HG02885 (cell line): ENCODE data around the gene CRTC1.
"Not testable (repeated sequence)": the region's sequence is repeated elsewhere in the genome, so short reads cannot be mapped to it uniquely, and the experiment has no call there.

Experiments used
- ATAC-seq: cut with Tn5 transposase; IDR thresholded peaks from one replicate; pipeline ENCODE4 v1.9.1; 2021; ENCODE audit warnings: mild to moderate bottlenecking; ENCODE audit not compliant: unreplicated experiment, poor library complexity

Gene CRTC1

GRCh38 chr19:18668252-18668631 is 15.2 kb upstream of the CRTC1 start:
- ATAC-seq, result no peak

GRCh38 chr19:18668744-18669523 is 14.5 kb upstream of the CRTC1 start:
- ATAC-seq, result no peak

DNA sequence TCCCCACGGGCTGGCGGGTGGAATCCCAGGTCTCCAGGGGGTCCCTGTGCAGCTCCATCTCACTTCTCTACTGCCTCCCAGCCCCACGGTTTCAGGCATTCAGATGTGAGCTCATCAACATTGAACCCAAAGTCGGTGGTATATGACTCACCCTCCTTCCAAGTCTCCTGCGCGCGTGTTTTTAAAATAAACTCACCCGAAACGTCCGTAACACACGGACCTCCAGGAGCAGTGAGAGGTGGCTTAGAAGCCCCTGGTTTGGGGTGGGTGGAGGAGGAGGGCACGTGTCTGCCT is 14.0 kb upstream of the CRTC1 start:
- ATAC-seq, result no peak

- no peak for ATAC-seq
Observed at GRCh38 chr19:18669883-18670282, 13.6 kb upstream of the CRTC1 start.

DNA sequence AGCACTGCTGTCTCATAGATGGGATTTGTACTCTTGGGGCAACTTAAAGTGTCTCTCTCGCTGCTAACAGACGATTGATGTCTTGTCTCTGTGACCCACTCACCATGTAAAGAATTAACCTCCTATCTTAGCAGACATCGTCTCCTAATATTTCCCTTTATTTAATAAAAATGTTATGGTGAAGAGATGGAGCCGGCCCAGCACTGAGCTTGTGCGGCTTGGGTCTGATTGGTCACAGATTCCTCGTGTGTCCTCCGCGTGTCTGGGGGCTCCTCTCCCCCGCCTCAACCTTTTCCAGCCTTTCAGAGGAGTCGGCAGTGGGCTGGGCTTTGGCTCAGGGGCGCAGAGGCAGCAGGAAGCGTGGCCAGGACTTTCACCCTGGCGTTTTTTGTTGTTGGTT is 13.2 kb upstream of the CRTC1 start:
- no peak for ATAC-seq

DNA sequence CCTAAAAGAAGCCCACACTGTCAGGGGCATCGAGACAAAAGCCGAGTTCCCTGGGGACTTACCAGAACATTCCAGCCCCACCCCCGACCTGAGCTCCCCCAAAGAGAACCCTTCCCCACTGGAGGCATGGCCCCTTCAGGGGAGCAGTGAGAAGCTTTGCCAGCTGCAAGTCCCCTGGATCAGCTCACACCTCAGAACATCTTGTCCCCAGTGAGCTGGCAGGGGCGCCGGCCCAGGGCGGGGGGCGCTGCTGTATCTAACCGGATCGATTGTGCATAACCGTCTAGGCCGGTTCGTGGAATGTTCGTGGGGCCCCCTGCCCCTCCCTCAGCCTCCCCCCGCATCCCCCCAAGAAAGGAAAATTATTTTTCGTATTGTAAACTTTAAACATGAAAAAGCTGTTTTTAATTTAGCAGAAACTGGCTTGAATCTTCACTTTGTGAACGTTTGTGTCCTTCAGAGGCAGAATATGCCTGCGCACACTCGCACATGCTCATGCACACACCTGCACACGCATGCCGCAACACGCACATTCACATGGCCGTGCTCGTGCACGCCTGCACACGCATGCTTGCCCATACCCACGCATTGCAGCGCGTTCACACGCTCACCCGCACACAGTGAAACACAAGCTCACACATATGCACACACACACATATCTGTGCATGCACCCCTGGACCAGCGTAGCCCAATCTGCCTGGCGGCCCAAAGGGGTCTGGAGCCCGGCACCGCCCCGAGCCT is 12.0 kb upstream of the CRTC1 start:
- no peak for ATAC-seq

- ATAC-seq, result no peak
Observed at GRCh38 chr19:18672044-18672451, 11.4 kb upstream of the CRTC1 start.

GRCh38 chr19:18672606-18673337 is 10.7 kb upstream of the CRTC1 start:
- no peak for ATAC-seq

- ATAC-seq, result no peak
Observed at GRCh38 chr19:18674616-18675015, 8.9 kb upstream of the CRTC1 start.

DNA sequence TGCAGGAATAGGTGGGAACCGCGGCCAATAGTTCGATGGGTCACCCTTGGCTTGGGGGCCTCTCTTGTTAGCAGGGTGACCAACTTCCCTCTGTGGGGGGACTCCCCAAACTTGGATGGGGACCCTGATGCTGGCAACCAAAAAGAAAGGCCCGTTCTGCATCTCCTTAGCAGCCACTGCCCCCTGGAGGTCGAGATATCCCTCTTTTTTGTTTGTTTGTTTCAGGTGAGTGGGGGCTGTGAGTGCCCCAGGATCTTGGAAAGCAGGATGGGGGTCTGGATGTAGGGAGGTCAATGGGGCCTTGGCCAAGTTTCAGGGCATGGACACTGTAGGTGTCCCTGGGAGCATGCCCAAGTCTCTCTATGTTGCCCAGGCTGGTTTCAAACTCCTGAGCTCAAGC is 7.7 kb upstream of the CRTC1 start:
- ATAC-seq, result no peak

- ATAC-seq, result no peak
Observed at GRCh38 chr19:18676692-18677091, 6.8 kb upstream of the CRTC1 start.

DNA sequence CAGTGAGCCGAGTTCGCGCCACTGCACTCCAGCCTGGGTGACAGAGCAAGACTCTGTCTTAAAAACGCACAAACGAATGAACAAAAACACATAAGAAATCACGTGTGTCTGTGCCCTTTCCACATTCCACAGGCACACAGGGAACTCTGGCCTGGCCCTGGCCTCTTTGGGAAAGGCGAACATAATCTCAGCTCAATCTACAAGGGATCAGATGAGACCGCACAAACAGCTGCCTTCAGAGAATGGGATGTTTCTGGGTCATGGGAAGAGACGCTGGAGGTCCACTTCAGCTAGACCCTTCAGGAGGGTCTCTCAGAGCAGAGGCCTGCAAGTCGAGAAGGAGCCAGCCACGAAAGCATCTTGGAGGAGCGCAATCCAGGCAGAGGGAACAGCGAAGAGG is 6.3 kb upstream of the CRTC1 start:
- ATAC-seq, result no peak

DNA sequence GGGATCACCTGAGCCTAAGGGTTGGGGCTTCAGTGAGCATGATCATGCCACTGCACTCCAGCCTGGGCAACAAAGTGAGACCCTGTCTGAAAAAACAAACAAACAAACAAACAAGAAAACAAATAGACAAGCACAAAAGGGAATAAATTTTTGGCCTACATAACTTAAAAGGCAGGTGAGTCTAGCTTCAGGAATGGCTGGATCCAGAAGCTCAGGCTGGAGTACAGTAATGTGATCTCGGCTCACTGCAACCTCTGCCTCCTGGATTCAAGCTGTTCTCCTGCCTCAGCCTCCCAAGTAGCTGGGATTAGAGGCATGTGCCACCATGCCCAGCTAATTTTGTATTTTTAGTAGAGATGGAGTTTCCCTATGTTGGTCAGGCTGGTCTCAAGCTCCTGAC is 3.3 kb upstream of the CRTC1 start:
- not testable (repeated sequence) for ATAC-seq

GRCh38 chr19:18682807-18683108 is 722 bp upstream of the CRTC1 start:
- no peak for ATAC-seq

GRCh38 chr19:18683958-18684641 is 620 bp downstream of the CRTC1 start:
- no peak for ATAC-seq

DNA sequence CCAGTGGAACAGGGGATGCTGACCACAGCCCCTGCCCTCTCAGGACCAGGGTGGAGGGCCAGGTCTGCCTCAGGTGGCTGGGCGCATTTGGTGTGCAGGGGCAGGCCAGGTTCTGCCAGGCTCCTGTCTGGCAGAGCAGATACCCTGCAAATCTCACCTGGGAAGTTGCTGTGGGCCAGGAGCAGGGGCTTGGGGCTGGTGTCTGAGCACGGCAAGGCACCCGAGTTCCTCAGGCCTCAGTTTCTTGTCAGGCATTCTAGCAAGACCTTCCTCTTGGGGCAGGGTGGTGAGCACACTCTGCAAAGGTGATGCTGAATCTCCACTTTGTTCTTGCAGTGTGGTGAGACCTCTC is 1.1 kb downstream of the CRTC1 start:
- no peak for ATAC-seq

- ATAC-seq, result no peak
Observed at GRCh38 chr19:18685597-18686190, 2.2 kb downstream of the CRTC1 start.

GRCh38 chr19:18687740-18688465 is 4.4 kb downstream of the CRTC1 start:
- no peak for ATAC-seq

GRCh38 chr19:18696023-18696422 is 12.5 kb downstream of the CRTC1 start:
- ATAC-seq, result no peak

- no peak for ATAC-seq
Observed at GRCh38 chr19:18697680-18698079, 14.2 kb downstream of the CRTC1 start.
